ENCODE data around the gene PTPRT. TPM values are rescaled to one million over a fixed set of nuclear protein-coding genes. Genes with fewer than 3 reads are reported as not detected.

Gene PTPRT
- total RNA-seq, 1 donor from 2014 or later = not detected

DNA sequence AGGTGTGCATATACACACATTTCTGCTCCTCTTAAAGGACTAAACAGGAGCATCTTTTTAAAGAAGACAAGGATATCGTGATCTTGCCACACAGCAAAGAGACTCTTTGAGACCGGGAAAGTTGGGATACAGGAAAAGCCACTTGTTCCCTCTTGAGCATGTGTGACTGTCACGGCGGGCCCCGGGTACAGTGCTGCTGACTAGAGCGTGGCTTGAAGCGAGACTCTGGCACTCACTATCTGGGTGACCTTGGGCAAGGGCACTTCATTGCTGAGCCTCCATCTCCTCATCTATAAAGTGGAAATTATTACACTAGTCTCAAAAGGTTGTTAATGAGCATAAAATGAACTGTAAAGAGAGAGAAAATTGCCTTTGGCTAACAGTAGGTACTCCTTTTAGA lies 713.9 kb downstream of the PTPRT start:
- H3K4me1 Mint-ChIP-seq (ENCODE audit: unreplicated experiment) = no peaks in the 10 kb centered on the region
- TF ChIP-seq, protein P1, sequence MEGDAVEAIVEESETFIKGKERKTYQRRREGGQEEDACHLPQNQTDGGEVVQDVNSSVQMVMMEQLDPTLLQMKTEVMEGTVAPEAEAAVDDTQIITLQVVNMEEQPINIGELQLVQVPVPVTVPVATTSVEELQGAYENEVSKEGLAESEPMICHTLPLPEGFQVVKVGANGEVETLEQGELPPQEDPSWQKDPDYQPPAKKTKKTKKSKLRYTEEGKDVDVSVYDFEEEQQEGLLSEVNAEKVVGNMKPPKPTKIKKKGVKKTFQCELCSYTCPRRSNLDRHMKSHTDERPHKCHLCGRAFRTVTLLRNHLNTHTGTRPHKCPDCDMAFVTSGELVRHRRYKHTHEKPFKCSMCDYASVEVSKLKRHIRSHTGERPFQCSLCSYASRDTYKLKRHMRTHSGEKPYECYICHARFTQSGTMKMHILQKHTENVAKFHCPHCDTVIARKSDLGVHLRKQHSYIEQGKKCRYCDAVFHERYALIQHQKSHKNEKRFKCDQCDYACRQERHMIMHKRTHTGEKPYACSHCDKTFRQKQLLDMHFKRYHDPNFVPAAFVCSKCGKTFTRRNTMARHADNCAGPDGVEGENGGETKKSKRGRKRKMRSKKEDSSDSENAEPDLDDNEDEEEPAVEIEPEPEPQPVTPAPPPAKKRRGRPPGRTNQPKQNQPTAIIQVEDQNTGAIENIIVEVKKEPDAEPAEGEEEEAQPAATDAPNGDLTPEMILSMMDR (IDR thresholded peaks at IDR 0.05) = no peak
- no peak overlapping the region for H3K27ac Mint-ChIP-seq (ENCODE audit: unreplicated experiment)
- DNase-seq (ENCODE audit: extremely low spot score, unreplicated experiment) = no peak
- H3K9me3 Mint-ChIP-seq (ENCODE audit: unreplicated experiment) = no peaks in the 10 kb centered on the region
- H3K36me3 Mint-ChIP-seq (ENCODE audit: unreplicated experiment) = no peaks in the 10 kb centered on the region
- H3K27me3 Mint-ChIP-seq (ENCODE audit: unreplicated experiment) = no peaks in the 10 kb centered on the region
- no peak overlapping the region for H3K4me3 Mint-ChIP-seq (ENCODE audit: unreplicated experiment)

DNA sequence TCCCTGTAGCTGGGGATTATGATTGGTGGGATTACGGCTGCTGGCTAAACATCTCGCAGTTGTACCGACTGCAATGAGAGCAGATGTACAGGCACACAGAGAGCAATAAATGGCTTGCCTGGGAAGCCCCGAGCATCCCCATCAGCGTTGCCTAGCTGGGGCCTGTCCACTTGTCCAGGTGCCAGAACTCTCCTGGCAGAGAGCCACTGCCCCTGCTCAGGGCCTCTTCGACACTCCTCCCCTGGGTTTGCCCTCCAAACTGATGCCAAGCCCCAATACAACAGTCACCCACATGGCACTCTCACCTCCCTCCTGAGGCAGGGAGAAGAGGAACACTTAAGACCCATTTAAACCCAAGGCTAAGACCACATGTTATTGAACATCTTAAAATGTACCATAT lies 715.1 kb downstream of the PTPRT start:
- Mint-ChIP-seq H3K9me3 (ENCODE audit: unreplicated experiment) (peaks cover 4% of the 10 kb centered on the region), H3K4me1 (ENCODE audit: unreplicated experiment) (no peaks in the 10 kb centered on the region), H3K4me3 (ENCODE audit: unreplicated experiment) (no peak overlapping the region), H3K36me3 (ENCODE audit: unreplicated experiment) (no peaks in the 10 kb centered on the region), H3K27me3 (ENCODE audit: unreplicated experiment) (no peaks in the 10 kb centered on the region), H3K27ac (ENCODE audit: unreplicated experiment) (no peak overlapping the region)
- TF ChIP-seq, protein P1 (IDR thresholded peaks at IDR 0.05) = no peak
- no peak for DNase-seq (ENCODE audit: extremely low spot score, unreplicated experiment)

DNA sequence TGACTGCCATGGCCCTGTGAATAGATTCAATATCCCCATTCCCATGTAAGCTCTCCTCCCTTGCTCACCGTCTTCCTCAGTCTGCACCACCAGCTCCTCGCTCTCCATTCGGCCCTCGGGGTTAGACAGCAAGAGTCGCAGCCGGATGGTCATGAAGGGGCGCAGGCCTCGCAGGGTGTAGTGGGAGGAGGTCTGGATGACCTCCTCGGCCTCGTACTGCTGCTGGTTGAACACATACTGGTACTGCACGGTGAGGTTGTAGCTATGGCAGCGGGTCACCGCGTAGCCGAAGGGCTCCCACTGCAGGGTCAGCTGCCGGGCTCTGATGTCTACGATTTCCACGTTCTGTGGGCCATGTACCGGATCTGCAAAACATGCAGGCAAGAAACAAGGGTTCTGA lies 717.5 kb downstream of the PTPRT start:
- Mint-ChIP-seq H3K27me3 (ENCODE audit: unreplicated experiment) (no peaks in the 10 kb centered on the region), H3K27ac (ENCODE audit: unreplicated experiment) (no peak overlapping the region), H3K4me1 (ENCODE audit: unreplicated experiment) (no peaks in the 10 kb centered on the region), H3K36me3 (ENCODE audit: unreplicated experiment) (no peaks in the 10 kb centered on the region), H3K9me3 (ENCODE audit: unreplicated experiment) (peaks cover 4% of the 10 kb centered on the region), H3K4me3 (ENCODE audit: unreplicated experiment) (no peak overlapping the region)
- no peak for DNase-seq (ENCODE audit: extremely low spot score, unreplicated experiment)
- TF ChIP-seq, protein P1 (IDR thresholded peaks at IDR 0.05) = no peak

- Mint-ChIP-seq H3K9me3 (ENCODE audit: unreplicated experiment) (peaks cover 17% of the 10 kb centered on the region), H3K4me3 (ENCODE audit: unreplicated experiment) (no peak overlapping the region), H3K27me3 (ENCODE audit: unreplicated experiment) (no peaks in the 10 kb centered on the region), H3K27ac (ENCODE audit: unreplicated experiment) (no peak overlapping the region), H3K4me1 (ENCODE audit: unreplicated experiment) (no peaks in the 10 kb centered on the region), H3K36me3 (ENCODE audit: unreplicated experiment) (no peaks in the 10 kb centered on the region)
- TF ChIP-seq, protein P1 (IDR thresholded peaks at IDR 0.05) = no peak
- DNase-seq (ENCODE audit: extremely low spot score, unreplicated experiment) = no peak
Measured at GRCh38 chr20:42461965-42462593, 727.6 kb downstream of the PTPRT start.

GRCh38 chr20:42461291-42461690 lies 728.4 kb downstream of the PTPRT start:
- Mint-ChIP-seq H3K4me3 (ENCODE audit: unreplicated experiment) (no peak overlapping the region), H3K27me3 (ENCODE audit: unreplicated experiment) (no peaks in the 10 kb centered on the region), H3K4me1 (ENCODE audit: unreplicated experiment) (no peaks in the 10 kb centered on the region), H3K9me3 (ENCODE audit: unreplicated experiment) (peaks cover 14% of the 10 kb centered on the region), H3K27ac (ENCODE audit: unreplicated experiment) (no peak overlapping the region), H3K36me3 (ENCODE audit: unreplicated experiment) (no peaks in the 10 kb centered on the region)
- DNase-seq (ENCODE audit: extremely low spot score, unreplicated experiment) = no peak
- TF ChIP-seq, protein P1 (IDR thresholded peaks at IDR 0.05) = no peak
